ENCODE measurements around the gene TP53I13.
A peak's percentile ranks its signal among the peaks of the same experiment; 100 is the strongest.

Gene TP53I13

DNA sequence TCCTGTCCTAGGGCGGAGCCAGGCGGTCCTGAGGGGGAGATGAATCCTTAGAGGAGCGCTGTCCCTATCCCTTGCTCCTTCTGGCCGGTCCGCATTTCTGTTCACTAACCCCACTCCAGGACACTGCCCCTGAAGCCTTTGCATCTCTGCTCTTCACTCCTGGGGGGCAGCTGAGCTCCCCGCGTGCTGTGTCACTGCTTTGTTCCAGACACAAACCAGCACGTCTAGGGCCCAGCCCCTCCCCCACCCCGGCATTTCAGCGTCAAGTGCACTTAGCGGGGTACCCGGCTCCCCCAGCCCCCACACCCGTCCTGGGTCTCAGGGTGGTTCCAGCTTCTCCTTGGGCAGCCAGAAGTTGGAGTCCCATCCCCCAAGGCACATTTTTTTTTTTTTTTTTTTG, 45.4 kb downstream of the TP53I13 start:
- no peak for DNase-seq

- peak in 18 of 56 donors; percentile 30 to 68 (median 49) for DNase-seq
These were observed 46.0 kb downstream of the TP53I13 start for GRCh38 chr17:29614349-29615047.

GRCh38 chr17:29615048-29615385, 46.5 kb downstream of the TP53I13 start:
- DNase-seq = peak in 12 of 56 donors; percentile 35 to 70 (median 57)

GRCh38 chr17:29615492-29616299, 47.2 kb downstream of the TP53I13 start:
- DNase-seq = peak in 54 of 56 donors; percentile 40 to 95 (median 82)

DNA sequence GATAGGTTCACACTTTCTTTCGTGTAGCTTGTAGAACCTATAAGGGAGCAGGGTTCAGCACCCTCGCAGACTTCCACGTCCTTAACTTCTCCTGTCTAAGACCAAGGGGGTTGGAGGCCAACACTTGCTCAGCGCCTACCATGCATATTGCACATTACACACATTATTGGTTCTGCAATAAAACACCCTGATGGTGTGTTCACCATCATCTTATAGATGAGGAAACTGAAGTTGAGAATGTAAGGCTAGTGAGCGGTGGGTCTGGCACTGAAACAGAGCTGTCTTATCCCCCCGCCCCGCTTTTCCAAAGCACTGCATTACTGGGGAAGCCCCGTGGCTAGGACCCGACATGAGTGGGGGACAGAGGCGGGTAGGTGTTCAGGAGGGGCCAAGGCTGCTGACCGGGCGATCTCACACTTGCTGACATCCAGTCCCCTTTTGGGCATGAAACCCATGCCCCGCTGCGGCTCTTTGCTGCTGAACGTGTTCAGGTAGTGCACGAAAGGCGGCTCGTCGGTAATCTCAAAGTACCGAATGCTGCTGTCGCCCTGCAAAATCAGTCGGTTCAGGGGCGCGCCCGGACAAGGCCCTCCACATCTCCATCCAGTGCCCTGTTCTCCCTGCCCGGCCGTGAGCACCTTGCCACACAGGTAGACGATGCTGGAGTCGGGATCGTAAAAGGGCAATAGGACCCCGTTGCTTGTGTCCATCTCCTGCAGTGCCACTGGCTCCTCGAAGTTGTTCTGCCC, 48.0 kb downstream of the TP53I13 start:
- no peak for DNase-seq

GRCh38 chr17:29617125-29617480, 48.6 kb downstream of the TP53I13 start:
- peak in 50 of 56 donors; percentile 25 to 86 (median 71) for DNase-seq

DNA sequence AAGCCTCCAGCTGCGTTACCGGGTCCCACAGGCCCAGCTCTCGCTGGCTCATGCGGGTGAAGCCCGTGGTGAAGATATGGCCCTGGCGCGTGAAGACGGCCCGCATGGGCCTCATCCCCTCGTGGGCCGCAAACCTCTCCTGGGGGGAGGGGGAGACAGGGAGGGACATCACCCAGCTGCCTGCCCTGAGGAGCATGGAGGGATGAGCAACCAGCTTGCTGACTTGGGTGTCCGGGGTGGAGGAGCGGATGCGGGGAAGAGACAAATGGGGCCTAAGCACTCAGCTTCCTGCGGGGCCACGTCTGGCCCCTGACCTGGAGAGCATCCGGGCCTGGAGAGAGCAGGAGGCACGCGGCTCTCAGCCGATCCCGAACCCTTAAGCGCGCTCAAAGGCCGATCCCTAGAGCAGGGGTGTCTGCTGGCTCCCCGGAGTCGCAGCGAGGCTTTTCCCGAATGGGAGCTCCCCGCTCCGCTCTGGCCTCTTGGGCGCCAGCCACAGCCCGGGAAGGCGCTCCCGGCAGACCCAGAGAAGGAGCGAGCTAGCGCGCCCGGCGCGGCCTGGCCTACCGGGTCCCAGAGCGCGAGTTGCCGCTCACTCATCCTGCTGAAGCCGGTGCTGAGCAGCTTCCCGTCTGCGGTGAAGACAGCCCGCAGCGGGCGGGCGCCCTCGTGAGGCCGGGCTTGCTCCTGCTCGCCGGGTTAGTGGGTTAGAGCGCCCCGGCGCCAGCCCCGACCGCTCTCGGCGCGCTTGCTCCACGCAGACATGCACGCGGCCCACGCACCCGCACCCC, 49.2 kb downstream of the TP53I13 start:
- DNase-seq = peak in 46 of 56 donors; percentile 19 to 82 (median 60)

DNA sequence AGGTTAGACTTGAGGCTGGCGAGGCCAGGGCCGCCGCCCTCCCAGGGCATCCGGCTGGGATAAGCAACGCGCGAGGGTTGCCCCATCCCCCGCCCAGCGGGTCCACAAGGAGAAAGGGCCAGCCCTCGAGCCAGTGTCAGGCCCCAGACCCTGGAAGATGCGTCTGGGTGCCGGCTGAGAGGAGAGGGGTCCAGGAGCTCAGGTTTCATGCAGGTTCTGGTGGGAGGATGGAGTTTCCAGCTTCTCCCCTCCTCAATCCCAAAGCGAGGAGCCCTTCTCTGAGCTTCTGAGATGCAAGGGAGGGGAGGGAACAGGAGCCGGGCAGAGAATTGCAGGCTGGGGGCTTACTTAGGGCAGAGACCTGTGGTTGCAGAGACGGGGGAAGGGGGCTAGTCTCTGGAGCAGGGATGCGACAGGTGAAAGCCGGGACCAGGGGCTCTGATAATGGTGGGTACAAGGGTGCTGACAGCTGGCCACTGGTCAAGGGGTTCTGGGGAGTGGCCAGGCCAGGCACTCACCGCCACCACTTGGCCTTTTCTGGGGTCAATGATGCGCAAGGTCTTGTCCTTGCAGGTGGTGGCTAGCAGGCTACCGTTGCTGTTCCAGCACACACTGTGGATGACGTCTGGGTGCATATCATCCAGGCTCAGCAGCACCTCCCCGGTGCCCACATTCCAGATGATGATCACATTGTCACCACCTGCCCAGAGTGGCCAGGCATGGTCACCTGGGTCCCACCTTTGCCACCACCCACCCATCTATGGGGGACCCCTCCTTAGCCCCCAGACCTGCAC, 50.0 kb downstream of the TP53I13 start:
- no peak for DNase-seq

DNA sequence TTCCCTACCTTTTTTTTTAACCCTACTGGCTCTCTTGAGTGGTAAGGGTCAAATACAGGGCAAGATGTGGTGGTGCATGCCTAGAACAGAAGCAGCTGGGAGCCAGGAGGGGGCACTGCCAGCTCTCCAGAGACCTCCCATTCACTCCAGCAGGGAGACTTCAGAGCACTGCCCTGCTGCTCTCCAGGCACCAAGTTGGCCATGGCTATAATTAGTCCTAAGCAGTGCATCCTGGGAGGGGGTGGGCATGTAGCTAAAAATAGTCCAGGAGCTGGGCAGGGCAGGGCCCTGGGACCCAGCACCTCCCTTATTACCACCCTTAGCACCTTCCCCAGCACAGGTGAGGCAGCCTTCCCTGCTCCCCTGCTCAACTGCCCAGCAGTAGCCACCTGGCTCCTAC, 50.8 kb downstream of the TP53I13 start:
- peak in 5 of 56 donors; percentile 19 to 34 (median 23) for DNase-seq

- DNase-seq = no peak
These were observed 51.8 kb downstream of the TP53I13 start for GRCh38 chr17:29620271-29620670.

DNA sequence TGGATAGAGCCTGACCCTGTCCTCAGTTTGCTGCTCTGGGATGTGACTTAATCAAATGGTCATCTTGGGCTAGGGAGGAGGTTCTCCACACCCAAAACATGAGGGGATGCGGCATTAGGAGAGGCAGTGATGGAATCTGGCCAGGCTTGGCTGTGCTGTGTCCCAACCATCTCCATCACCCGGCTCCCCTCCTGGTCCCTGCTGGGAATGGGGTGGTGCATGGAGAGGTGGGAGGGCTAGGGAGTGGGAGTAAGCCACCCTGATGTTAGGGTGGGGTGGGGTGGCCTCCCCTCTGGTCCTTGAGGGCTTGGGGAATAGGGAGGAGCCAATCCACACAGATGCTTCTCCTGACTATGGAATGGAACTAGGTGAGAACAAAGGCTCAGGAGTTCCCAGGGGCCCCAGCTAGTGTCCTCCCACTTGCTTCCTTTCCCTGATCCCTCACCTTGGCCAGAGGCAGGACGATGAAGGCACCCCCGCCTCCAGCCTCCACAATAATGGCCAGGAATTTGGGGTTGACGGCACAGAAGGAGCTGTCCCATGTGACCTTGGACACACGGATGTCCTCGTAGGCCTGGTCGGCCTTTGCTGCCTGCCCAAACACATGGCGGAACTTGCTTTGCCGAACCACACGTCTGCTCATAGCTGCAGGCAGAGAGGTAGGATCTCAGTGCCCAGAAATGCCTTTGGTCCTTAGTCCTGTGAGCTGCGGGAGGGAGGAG, 52.4 kb downstream of the TP53I13 start:
- no peak for DNase-seq

- no peak for DNase-seq
These were observed 53.3 kb downstream of the TP53I13 start for GRCh38 chr17:29621751-29622194.

All from amygdala (tissue), 56 donors.